Mesendoderm (in vitro differentiated cells): ENCODE results near the gene SLC23A3.

Source experiments
- DNase-seq: peaks from one replicate; pipeline ENCODE4 v3.0.0; 2013
- H2AK5ac ChIP-seq: 2 replicates; pipeline ENCODE4 v1.6.1; 2013; ENCODE audit warnings: low read length, inconsistent platforms
- H2BK120ac ChIP-seq: 2 replicates; pipeline ENCODE4 v1.6.1; 2013; ENCODE audit warnings: low read depth, mild to moderate bottlenecking, low read length, moderate library complexity, mixed read lengths
- H2BK15ac ChIP-seq: replicated peaks from 2 replicates; pipeline ENCODE4 v1.6.1; 2013; ENCODE audit warnings: low read depth, mild to moderate bottlenecking, moderate library complexity
- H2BK5ac ChIP-seq: 2 replicates; pipeline ENCODE4 v1.6.1; 2013; ENCODE audit warnings: low read length, inconsistent platforms
- H3K18ac ChIP-seq: 2 replicates; pipeline ENCODE4 v1.6.1; 2013; ENCODE audit warnings: mild to moderate bottlenecking, low read length, mixed read lengths
- H3K23ac ChIP-seq: one replicate; pipeline ENCODE4 v1.6.1; 2013; ENCODE audit warnings: low read length
- H3K27ac ChIP-seq: 2 replicates; pipeline ENCODE4 v1.5.1; 2013; ENCODE audit warnings: low read depth, mild to moderate bottlenecking, inconsistent platforms, low read length, moderate library complexity
- H3K27me3 ChIP-seq: 2 replicates; pipeline ENCODE4 v1.6.1; 2013; ENCODE audit warnings: low read length, control low read depth, mild to moderate bottlenecking, inconsistent platforms; ENCODE audit not compliant: insufficient read depth, poor library complexity
- H3K36me3 ChIP-seq: 2 replicates; pipeline ENCODE4 v1.6.1; 2013; ENCODE audit warnings: low read length, inconsistent platforms; ENCODE audit not compliant: control insufficient read depth, insufficient read depth
- H3K4ac ChIP-seq: one replicate; pipeline ENCODE4 v1.6.1; 2013; ENCODE audit warnings: low read depth, mild to moderate bottlenecking, low read length, moderate library complexity
- H3K4me1 ChIP-seq: 2 replicates; pipeline ENCODE4 v1.6.1; 2013; ENCODE audit warnings: low read depth, low read length, inconsistent platforms; ENCODE audit not compliant: control insufficient read depth
- H3K4me2 ChIP-seq: 2 replicates; pipeline ENCODE4 v1.6.1; 2013; ENCODE audit warnings: low read length
- H3K4me3 ChIP-seq: 2 replicates; pipeline ENCODE4 v1.5.1; 2013; ENCODE audit warnings: mild to moderate bottlenecking, low read length
- H3K56ac ChIP-seq: one replicate; pipeline ENCODE4 v1.6.1; 2013; ENCODE audit warnings: low read length
- H3K79me1 ChIP-seq: 2 replicates; pipeline ENCODE4 v1.6.1; 2013; ENCODE audit warnings: low read length, inconsistent platforms
- H3K79me2 ChIP-seq: 2 replicates; pipeline ENCODE4 v1.6.1; 2013; ENCODE audit warnings: mild to moderate bottlenecking, low read length; ENCODE audit not compliant: control insufficient read depth, insufficient read depth
- H3K9ac ChIP-seq: 2 replicates; pipeline ENCODE4 v1.6.1; 2013; ENCODE audit warnings: low read length, inconsistent platforms
- H4K5ac ChIP-seq: one replicate; pipeline ENCODE4 v1.6.1; 2013; ENCODE audit warnings: low read length
- H4K8ac ChIP-seq: one replicate; pipeline ENCODE4 v1.6.1; 2013; ENCODE audit warnings: low read depth, mild to moderate bottlenecking, control low read depth, low read length, moderate library complexity
- WGBS: extraction: QIAGEN DNeasy Blood & Tissue Kit; methylation state at CpG from one replicate; pipeline ENCODE4 v1.1.7; 2013; ENCODE audit warnings: low lambda C conversion rate, missing lambda C conversion rate; ENCODE audit not compliant: insufficient coverage; ENCODE audit errors: extremely low coverage; 5-methylcytosine and 5-hydroxymethylcytosine counted together

SLC23A3 gene

DNA sequence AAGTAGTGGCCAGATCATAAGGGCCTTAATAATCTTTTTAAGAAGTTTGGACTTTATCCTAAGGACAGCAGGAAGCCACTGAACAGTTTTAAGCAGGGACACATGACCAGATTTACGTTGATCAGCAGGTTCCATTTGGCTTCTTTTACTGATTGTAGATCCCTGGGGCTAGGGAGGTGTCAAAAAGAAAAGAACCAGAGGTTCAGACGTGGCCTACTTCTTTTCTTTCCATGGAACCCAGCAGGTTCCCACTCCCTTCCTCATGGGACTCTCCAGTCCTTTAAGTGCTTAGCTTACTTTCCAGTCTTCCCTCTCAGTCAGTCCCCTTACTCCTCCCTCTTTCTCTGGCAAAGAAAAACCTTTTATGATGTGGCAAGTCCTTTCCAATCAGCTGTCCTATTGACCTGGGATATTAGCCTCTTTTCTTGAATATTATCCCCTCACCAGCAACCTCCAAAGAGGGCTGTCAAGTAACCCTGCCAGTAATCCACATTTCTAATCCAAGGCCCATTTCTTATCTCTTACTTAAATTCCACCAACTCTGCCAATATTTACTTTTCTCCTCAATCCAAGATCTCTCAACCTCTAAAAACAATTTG, 42.7 kb downstream of the SLC23A3 start:
- Histone ChIP-seq H3K79me1 (no peaks in the 10 kb centered on the region), H3K9ac (no peak overlapping the region), H3K27me3 (no peaks in the 10 kb centered on the region), H3K18ac (no peak overlapping the region), H2BK15ac (no peak overlapping the region), H3K79me2 (no peaks in the 10 kb centered on the region), H3K4me2 (no peak overlapping the region), H2BK120ac (no peak overlapping the region), H4K5ac (no peak overlapping the region), H3K4me3 (no peak overlapping the region), H2BK5ac (no peak overlapping the region), H4K8ac (no peak overlapping the region), H3K56ac (no peak overlapping the region), H3K36me3 (no peaks in the 10 kb centered on the region), H2AK5ac (no peak overlapping the region), H3K27ac (peak overlapping the region; percentile 23), H3K4ac (no peak overlapping the region), H3K4me1 (no peaks in the 10 kb centered on the region), H3K23ac (no peak overlapping the region)
- peak; percentile 31 for DNase-seq
- no CpG with 5 or more reads among the region's 2 CpGs for WGBS

DNA sequence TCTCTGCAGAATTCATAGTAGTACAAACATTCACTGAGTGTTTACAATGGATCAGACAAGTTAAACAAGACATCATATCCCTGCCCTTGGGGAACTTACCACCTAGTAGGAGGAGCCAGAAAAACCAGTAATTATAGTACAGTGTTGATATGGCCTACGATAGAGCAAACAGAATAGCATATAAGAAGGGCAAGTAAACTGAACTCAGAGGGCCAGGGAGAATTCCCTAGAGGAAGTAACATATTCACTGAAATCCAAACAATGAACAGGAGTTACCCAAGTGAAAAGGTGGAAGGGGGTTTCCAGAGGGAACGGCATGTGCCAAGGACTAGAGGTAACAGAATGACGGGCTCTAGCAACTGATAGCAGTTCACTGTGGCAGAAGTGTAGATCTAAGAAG, 43.3 kb downstream of the SLC23A3 start:
- Histone ChIP-seq H2AK5ac (no peak overlapping the region), H4K5ac (no peak overlapping the region), H3K4me2 (no peak overlapping the region), H3K79me2 (no peaks in the 10 kb centered on the region), H4K8ac (no peak overlapping the region), H3K27me3 (no peaks in the 10 kb centered on the region), H3K4me1 (no peaks in the 10 kb centered on the region), H3K56ac (no peak overlapping the region), H2BK15ac (no peak overlapping the region), H3K4ac (no peak overlapping the region), H2BK5ac (no peak overlapping the region), H3K23ac (no peak overlapping the region), H3K27ac (peak overlapping the region; percentile 23), H3K4me3 (no peak overlapping the region), H3K36me3 (no peaks in the 10 kb centered on the region), H3K79me1 (no peaks in the 10 kb centered on the region), H3K9ac (no peak overlapping the region), H3K18ac (no peak overlapping the region), H2BK120ac (no peak overlapping the region)
- no peak for DNase-seq
- no CpG with 5 or more reads among the region's 3 CpGs for WGBS

DNA sequence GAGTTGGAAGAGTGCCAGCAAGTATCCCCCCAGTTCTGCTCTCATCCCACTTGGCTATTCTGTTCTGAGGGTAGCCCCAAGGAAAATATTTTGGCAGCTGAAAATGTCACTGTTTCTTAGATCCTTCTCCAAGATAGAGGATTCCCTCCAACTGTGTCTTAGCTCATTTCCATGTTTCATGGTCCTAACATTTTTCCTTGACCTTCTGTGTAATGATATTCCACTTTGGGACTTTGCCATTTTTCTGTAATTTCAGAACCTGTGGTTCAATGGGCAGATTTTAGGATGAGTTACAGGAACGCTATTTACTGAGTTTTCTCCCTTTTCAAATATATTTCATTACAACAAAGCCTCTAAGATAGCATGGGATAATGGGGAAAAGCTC, 44.0 kb downstream of the SLC23A3 start:
- Histone ChIP-seq H3K4me1 (no peaks in the 10 kb centered on the region), H3K23ac (no peak overlapping the region), H3K4me2 (no peak overlapping the region), H3K27ac (no peak overlapping the region), H3K27me3 (no peaks in the 10 kb centered on the region), H3K4ac (no peak overlapping the region), H3K9ac (no peak overlapping the region), H3K79me2 (no peaks in the 10 kb centered on the region), H2BK5ac (no peak overlapping the region), H3K79me1 (no peaks in the 10 kb centered on the region), H4K8ac (no peak overlapping the region), H3K56ac (no peak overlapping the region), H3K18ac (no peak overlapping the region), H3K4me3 (no peak overlapping the region), H2AK5ac (no peak overlapping the region), H2BK120ac (no peak overlapping the region), H4K5ac (no peak overlapping the region), H3K36me3 (no peaks in the 10 kb centered on the region), H2BK15ac (no peak overlapping the region)
- no CpG with 5 or more reads among the region's 1 CpG for WGBS
- DNase-seq, result no peak

DNA sequence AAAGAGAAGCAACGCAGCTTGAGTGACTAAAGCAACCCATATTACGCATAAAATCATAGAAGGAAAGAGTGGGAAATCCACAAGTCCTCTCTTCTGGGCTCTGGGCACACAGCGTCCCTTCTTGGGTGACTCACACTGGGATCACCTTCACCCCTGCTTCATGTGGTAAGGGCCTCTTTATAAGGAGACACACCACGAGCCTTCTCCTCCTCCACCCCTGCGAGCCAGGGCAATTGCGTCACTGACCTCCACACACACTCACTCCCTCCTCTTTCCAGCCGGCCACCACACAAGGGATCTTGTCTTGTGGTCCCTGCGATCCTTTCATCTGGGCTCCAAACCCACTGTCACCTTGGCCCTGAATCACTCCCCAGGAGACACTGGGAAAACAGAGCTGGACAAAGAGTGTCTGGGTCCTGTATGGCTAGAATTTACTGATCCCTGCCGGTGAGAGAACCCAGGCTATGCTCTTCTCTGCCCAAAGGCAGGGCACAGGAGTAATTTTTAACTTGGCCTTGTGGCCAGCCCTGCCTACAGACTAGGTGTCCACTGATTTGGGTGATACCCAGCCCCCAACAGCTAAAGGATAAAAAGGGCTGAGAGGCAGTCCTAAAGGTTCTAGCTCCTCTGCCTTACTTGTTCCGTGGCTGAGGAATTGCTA, 44.5 kb downstream of the SLC23A3 start:
- H2BK5ac ChIP-seq, result no peak overlapping the region
- no peak overlapping the region for H2AK5ac ChIP-seq
- H3K36me3 ChIP-seq, result no peaks in the 10 kb centered on the region
- no peak overlapping the region for H2BK120ac ChIP-seq
- H3K27ac ChIP-seq, result no peak overlapping the region
- H4K5ac ChIP-seq, result no peak overlapping the region
- H3K23ac ChIP-seq, result no peak overlapping the region
- no peaks in the 10 kb centered on the region for H3K79me1 ChIP-seq
- H4K8ac ChIP-seq, result no peak overlapping the region
- H3K56ac ChIP-seq, result no peak overlapping the region
- no peak overlapping the region for H3K18ac ChIP-seq
- no peak overlapping the region for H3K4me2 ChIP-seq
- H2BK15ac ChIP-seq, result no peak overlapping the region
- no peaks in the 10 kb centered on the region for H3K27me3 ChIP-seq
- no peak overlapping the region for H3K4ac ChIP-seq
- H3K9ac ChIP-seq, result no peak overlapping the region
- WGBS, result no CpG with 5 or more reads among the region's 10 CpGs
- peak; percentile 13 for DNase-seq
- no peaks in the 10 kb centered on the region for H3K4me1 ChIP-seq
- H3K79me2 ChIP-seq, result no peaks in the 10 kb centered on the region
- no peak overlapping the region for H3K4me3 ChIP-seq

DNA sequence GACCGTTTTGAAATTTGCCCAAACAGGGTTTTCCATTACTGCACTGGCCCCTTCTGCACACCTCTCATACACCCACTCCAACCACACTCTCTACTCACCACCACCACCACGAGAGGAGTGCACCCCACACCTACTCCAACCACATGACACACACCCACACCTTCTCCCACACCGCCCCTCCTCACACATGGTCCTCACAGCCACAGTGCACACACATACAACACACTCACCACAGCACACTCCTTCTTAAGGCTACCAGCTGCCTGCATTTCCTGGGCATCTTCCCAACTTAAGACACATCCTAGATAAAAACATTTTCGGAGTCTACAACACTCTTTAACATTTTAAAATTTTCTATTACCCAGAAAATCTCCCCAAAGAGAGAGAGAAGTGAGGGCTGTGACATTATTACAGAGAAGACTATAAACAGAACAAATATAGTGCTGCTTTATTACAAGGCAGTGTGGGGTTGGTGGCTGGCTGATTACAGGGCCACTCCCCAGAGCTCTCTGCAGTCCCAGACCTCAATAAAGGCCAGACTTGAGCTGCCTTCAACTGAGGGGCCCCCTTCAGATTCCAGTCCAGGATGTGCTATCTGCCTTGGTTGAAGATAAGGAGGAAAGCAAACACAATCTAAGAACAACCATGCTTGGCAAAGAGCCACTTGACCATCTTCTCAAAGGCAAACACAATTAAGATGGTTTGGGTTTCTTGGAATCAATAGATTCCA, 45.3 kb downstream of the SLC23A3 start:
- H3K27ac ChIP-seq, result no peak overlapping the region
- DNase-seq, result peak; percentile 9
- no peak overlapping the region for H4K8ac ChIP-seq
- no peaks in the 10 kb centered on the region for H3K79me2 ChIP-seq
- no peak overlapping the region for H4K5ac ChIP-seq
- H3K18ac ChIP-seq, result no peak overlapping the region
- H3K4me1 ChIP-seq, result no peaks in the 10 kb centered on the region
- no peak overlapping the region for H3K56ac ChIP-seq
- no CpG with 5 or more reads among the region's 4 CpGs for WGBS
- H3K36me3 ChIP-seq, result no peaks in the 10 kb centered on the region
- H3K4me3 ChIP-seq, result no peak overlapping the region
- no peaks in the 10 kb centered on the region for H3K27me3 ChIP-seq
- no peaks in the 10 kb centered on the region for H3K79me1 ChIP-seq
- no peak overlapping the region for H3K23ac ChIP-seq
- no peak overlapping the region for H3K9ac ChIP-seq
- H2AK5ac ChIP-seq, result no peak overlapping the region
- no peak overlapping the region for H2BK120ac ChIP-seq
- H3K4me2 ChIP-seq, result no peak overlapping the region
- H3K4ac ChIP-seq, result no peak overlapping the region
- no peak overlapping the region for H2BK15ac ChIP-seq
- no peak overlapping the region for H2BK5ac ChIP-seq
